MM.1S (cell line): ENCODE measurements around the gene CHST11.

Source experiments
- DNase-seq: peaks from one replicate; pipeline ENCODE4 v3.0.0-alpha.2; 2015
- H2AFZ ChIP-seq: fragments of 300-600 bp; sonication (generic); 2 replicates; pipeline ENCODE4 v1.6.0; 2016; ENCODE audit warnings: antibody characterized with exemption, low read length
- H3F3A ChIP-seq: fragments of 300-600 bp; sonication (generic); 2 replicates; pipeline ENCODE4 v1.6.1; 2016; ENCODE audit warnings: mild to moderate bottlenecking, antibody characterized with exemption, low read length, moderate library complexity, mixed read lengths; ENCODE audit not compliant: insufficient read depth
- H3K27ac ChIP-seq: fragments of 300-600 bp; sonication (generic); 2 replicates; pipeline ENCODE4 v1.5.1; 2016; ENCODE audit warnings: mild to moderate bottlenecking, low read length
- H3K27me3 ChIP-seq: fragments of 300-600 bp; sonication (generic); replicated peaks from 2 replicates; pipeline ENCODE4 v1.6.0; 2016; ENCODE audit warnings: low read length; ENCODE audit not compliant: insufficient read depth
- H3K36me3 ChIP-seq: fragments of 300-600 bp; sonication (generic); replicated peaks from 2 replicates; pipeline ENCODE4 v1.6.1; 2016; ENCODE audit warnings: mild to moderate bottlenecking, low read length, mixed read lengths; ENCODE audit not compliant: insufficient read depth
- H3K4me1 ChIP-seq: fragments of 300-600 bp; sonication (generic); 2 replicates; pipeline ENCODE4 v1.6.1; 2016; ENCODE audit warnings: low read length, mixed read lengths
- H3K4me2 ChIP-seq: fragments of 300-600 bp; sonication (generic); 2 replicates; pipeline ENCODE4 v1.6.0; 2016; ENCODE audit warnings: low read depth, low read length
- H3K4me3 ChIP-seq: fragments of 300-600 bp; sonication (generic); 2 replicates; pipeline ENCODE4 v1.5.1; 2016; ENCODE audit warnings: low read length, mixed read lengths
- H3K79me2 ChIP-seq: fragments of 300-600 bp; sonication (generic); 2 replicates; pipeline ENCODE4 v1.6.1; 2016; ENCODE audit warnings: mixed run types, low read length, mixed read lengths
- H3K9ac ChIP-seq: fragments of 300-600 bp; sonication (generic); 2 replicates; pipeline ENCODE4 v1.6.1; 2016; ENCODE audit warnings: low read length, mixed read lengths
- H3K9me2 ChIP-seq: fragments of 300-600 bp; sonication (generic); replicated peaks from 2 replicates; pipeline ENCODE4 v1.6.1; 2016; ENCODE audit warnings: mild to moderate bottlenecking, low read length, mixed read lengths; ENCODE audit not compliant: insufficient read depth
- H3K9me3 ChIP-seq: fragments of 300-600 bp; sonication (generic); replicated peaks from 2 replicates; pipeline ENCODE4 v1.6.1; 2016; ENCODE audit warnings: mild to moderate bottlenecking, low read length, mixed read lengths; ENCODE audit not compliant: insufficient read depth
- H4K20me1 ChIP-seq: fragments of 300-600 bp; sonication (generic); 2 replicates; pipeline ENCODE4 v1.6.1; 2016; ENCODE audit warnings: mild to moderate bottlenecking, low read length, moderate library complexity, mixed read lengths; ENCODE audit not compliant: insufficient read depth
- EZH2 ChIP-seq: fragments of 300-600 bp; sonication (generic); optimal IDR thresholded peaks from 2 replicates; pipeline ENCODE3; 2017; ENCODE audit warnings: low read depth, mild to moderate bottlenecking, antibody characterized with exemption, low read length, mixed read lengths
- EZH2phosphoT487 ChIP-seq: fragments of 300-600 bp; sonication (generic); IDR thresholded peaks from 2 replicates; pipeline ENCODE4 v1.6.1; 2018; ENCODE audit warnings: antibody characterized with exemption, low read length
- TF ChIP-seq, protein P1 (sequence below): fragments of 300-600 bp; sonication (generic); IDR thresholded peaks from 2 replicates; pipeline ENCODE4 v1.5.1; 2016; ENCODE audit warnings: antibody characterized with exemption, low read length, mixed read lengths

The CHST11 gene

DNA sequence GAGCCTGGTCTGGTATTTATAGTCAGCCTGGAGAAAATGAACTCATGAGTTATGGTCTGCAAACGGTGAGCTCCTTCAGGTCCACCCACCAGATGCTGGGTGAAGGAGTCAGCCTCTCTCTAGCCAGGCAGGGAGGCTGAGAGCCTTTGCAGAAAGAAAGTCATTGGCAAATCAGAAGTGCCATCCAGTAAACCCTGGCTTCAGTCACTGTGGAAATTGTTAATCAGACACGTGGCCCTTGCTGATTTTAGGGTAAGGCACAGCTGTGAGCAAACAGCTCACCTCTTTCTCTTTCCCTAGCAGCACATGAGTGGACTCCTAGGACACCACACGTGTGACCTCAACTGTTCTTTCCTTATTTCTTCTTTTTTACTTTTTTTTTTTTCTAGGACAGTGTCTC, 44.9 kb downstream of the CHST11 start:
- Histone ChIP-seq H3K9ac (no peak overlapping the region), H3K36me3 (no peaks in the 10 kb centered on the region), H3K27me3 (no peaks in the 10 kb centered on the region), H3K4me3 (no peak overlapping the region), H3K4me1 (no peaks in the 10 kb centered on the region), H3K27ac (no peak overlapping the region), H3K9me3 (no peaks in the 10 kb centered on the region), H3K9me2 (no peaks in the 10 kb centered on the region), H4K20me1 (no peaks in the 10 kb centered on the region), H3K79me2 (peaks cover 58% of the 10 kb centered on the region), H3F3A (no peaks in the 10 kb centered on the region), H3K4me2 (no peak overlapping the region), H2AFZ (no peak overlapping the region)
- TF ChIP-seq, protein P1, sequence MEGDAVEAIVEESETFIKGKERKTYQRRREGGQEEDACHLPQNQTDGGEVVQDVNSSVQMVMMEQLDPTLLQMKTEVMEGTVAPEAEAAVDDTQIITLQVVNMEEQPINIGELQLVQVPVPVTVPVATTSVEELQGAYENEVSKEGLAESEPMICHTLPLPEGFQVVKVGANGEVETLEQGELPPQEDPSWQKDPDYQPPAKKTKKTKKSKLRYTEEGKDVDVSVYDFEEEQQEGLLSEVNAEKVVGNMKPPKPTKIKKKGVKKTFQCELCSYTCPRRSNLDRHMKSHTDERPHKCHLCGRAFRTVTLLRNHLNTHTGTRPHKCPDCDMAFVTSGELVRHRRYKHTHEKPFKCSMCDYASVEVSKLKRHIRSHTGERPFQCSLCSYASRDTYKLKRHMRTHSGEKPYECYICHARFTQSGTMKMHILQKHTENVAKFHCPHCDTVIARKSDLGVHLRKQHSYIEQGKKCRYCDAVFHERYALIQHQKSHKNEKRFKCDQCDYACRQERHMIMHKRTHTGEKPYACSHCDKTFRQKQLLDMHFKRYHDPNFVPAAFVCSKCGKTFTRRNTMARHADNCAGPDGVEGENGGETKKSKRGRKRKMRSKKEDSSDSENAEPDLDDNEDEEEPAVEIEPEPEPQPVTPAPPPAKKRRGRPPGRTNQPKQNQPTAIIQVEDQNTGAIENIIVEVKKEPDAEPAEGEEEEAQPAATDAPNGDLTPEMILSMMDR = no peak
- TF ChIP-seq EZH2 = no peak
- no peak for TF ChIP-seq EZH2phosphoT487
- DNase-seq = no peak

DNA sequence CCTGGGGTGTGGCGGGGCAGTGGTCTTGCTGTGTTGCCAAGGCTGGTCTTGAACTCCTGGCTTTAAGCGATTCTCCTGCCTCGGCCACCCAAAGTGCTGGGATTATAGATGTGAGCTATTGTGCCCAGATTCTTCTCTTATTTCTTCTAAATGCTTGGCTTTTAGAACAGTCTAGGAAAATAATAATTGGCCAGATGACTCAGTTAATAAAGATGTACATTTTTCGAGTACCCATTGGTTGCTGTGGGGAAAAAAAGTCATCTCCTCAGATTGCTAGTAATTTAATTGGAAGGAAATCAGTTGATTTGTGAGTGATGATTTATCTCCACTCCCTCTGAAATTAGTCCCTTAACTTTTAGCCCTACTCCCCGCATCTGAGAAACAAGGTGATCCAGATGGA, 45.5 kb downstream of the CHST11 start:
- Histone ChIP-seq H3K9me2 (no peaks in the 10 kb centered on the region), H2AFZ (no peak overlapping the region), H3K9me3 (no peaks in the 10 kb centered on the region), H3K4me2 (no peak overlapping the region), H3K4me3 (no peak overlapping the region), H3K27ac (no peak overlapping the region), H3K27me3 (no peaks in the 10 kb centered on the region), H4K20me1 (no peaks in the 10 kb centered on the region), H3K4me1 (no peaks in the 10 kb centered on the region), H3K9ac (no peak overlapping the region), H3K36me3 (no peaks in the 10 kb centered on the region), H3F3A (no peaks in the 10 kb centered on the region), H3K79me2 (peaks cover 57% of the 10 kb centered on the region)
- TF ChIP-seq, protein P1 = no peak
- TF ChIP-seq EZH2 (no peak), EZH2phosphoT487 (no peak)
- no peak for DNase-seq

DNA sequence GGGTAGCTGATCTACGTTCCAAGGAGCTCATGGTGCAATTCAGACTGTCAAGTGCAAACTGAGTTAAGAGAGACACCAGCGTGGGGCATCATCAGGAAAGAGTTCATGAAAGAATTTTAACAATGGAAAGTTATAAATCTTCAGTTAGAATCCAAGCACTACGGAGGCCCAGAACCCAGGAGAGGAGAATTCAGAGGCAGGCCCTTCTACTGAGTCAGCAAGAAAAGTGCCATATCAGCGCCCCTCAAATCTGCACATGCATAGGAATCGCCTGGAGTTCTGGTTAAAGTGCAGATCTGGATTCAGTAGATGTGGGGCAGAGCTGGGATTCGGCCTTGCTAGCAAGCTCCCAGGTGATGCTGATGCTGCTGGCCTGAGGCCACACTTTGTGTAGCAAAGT, 45.9 kb downstream of the CHST11 start:
- H3K9me3 ChIP-seq = no peaks in the 10 kb centered on the region
- no peak for DNase-seq
- peaks cover 56% of the 10 kb centered on the region for H3K79me2 ChIP-seq
- H3K9ac ChIP-seq = no peak overlapping the region
- H4K20me1 ChIP-seq = no peaks in the 10 kb centered on the region
- no peaks in the 10 kb centered on the region for H3F3A ChIP-seq
- no peaks in the 10 kb centered on the region for H3K4me1 ChIP-seq
- H3K4me3 ChIP-seq = no peak overlapping the region
- no peaks in the 10 kb centered on the region for H3K36me3 ChIP-seq
- no peak overlapping the region for H3K4me2 ChIP-seq
- H3K27ac ChIP-seq = no peak overlapping the region
- no peaks in the 10 kb centered on the region for H3K9me2 ChIP-seq
- no peak overlapping the region for H2AFZ ChIP-seq
- H3K27me3 ChIP-seq = no peaks in the 10 kb centered on the region
- TF ChIP-seq EZH2phosphoT487 = no peak
- no peak for TF ChIP-seq EZH2
- TF ChIP-seq, protein P1 = no peak
